HG02571 (cell line): ENCODE measurements around the gene EIF4G2.
"Not testable (repeated sequence)": the region's sequence is repeated elsewhere in the genome, so short reads cannot be mapped to it uniquely, and the experiment has no call there.

Experiments
- ATAC-seq: cut with Tn5 transposase; IDR thresholded peaks from one replicate; pipeline ENCODE4 v1.9.1; 2021; ENCODE audit warnings: mild to moderate bottlenecking, moderate library complexity; ENCODE audit not compliant: unreplicated experiment

The EIF4G2 gene

GRCh38 chr11:10808553-10809372 lies at the start of gene EIF4G2:
EIF4G2 (minus strand) TSS chr11:10808926.
- peak; percentile 92 for ATAC-seq

- peak; percentile 91 for ATAC-seq
These were observed 49.1 kb upstream of the EIF4G2 start, which contains the start of gene ZBED5 for GRCh38 chr11:10857709-10858438. ZBED5 (minus strand) TSS chr11:10858053; CDS start chr11:10854945, 3,108 bp downstream.

- ATAC-seq, result peak; percentile 13
These were observed 48.7 kb upstream of the EIF4G2 start for GRCh38 chr11:10857459-10857708.

GRCh38 chr11:10856689-10857458 lies 48.1 kb upstream of the EIF4G2 start:
- ATAC-seq, result peak; percentile 2

GRCh38 chr11:10855295-10855694 lies 46.6 kb upstream of the EIF4G2 start:
- ATAC-seq, result no peak

- no peak for ATAC-seq
These were observed 39.5 kb upstream of the EIF4G2 start for GRCh38 chr11:10847960-10848860.

DNA sequence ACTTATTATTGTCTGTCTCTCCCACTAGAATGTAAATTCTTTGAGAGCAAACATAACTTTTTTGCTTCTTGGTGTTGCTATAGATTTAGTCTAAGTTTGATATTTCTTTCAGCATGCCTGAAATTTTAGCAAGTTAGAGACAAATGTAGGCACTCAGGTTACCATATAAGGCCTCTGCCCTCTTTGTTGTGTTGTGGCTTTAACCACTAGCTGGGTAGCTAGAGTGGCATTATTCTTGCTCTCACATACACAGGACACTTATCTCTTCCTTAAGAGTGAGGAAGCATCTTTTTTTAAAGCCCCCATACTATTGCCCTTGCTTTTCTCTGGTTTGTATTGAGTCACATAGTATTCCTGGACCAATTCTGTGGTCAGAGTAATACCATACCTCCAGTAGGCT lies 37.9 kb upstream of the EIF4G2 start:
- no peak for ATAC-seq

DNA sequence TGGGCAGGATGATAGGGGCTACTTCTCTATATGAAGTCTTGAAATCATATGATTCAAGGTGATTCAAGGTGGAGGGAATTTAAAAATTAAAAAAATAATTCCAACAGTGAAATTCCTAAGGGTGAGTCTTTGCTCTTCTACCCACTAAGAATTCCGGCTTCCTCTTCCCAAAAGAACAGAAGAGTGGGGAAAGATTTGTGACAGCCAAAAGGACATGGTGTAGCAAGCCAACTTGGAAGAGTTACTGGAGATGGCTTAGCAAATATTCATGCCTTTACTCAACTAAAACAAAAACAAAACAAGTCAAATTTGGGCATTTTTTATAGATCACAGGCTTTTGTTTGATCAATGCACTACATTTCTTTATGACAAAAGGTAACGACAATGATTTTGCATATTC lies 36.9 kb upstream of the EIF4G2 start:
- no peak for ATAC-seq

- ATAC-seq, result no peak
These were observed 36.1 kb upstream of the EIF4G2 start for GRCh38 chr11:10844796-10845195.

GRCh38 chr11:10844356-10844755 lies 35.6 kb upstream of the EIF4G2 start:
- ATAC-seq, result no peak

DNA sequence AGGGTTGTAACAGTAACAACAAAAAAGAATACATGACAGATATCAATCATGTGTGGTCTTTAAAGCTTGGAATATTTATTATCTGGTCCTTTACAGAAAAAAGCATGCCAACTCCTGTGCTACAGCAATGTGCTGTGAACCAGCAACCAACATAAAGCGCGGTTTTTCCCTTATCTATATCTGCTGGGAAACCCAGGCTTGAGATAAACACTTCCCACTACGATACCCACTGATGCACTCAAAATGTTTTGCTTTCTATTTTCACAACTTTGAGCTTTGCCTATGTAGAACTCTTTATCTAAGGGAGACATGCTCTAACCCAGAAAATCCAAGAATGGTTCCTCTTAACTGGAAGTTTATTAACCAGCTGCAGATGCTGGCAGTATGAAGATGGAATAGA lies 30.2 kb upstream of the EIF4G2 start:
- no peak for ATAC-seq

DNA sequence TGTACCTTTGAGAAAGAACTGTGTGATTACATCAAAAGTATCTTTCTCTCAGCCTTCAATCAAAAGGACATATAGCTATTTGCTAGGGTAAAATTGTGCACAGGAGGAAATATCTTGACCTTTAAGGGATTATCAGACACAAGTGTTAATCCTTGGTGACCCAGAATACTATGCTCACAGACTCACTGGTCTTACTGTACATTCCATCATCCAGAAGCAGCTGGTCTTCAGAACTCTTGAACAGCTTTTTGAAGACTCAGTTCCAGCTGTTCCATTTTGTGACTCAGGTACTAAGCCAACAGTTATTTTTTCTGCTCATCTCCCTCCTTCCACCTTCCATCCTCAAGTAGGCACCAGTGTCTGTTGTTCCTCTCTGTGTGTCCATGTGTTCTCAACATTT lies 29.4 kb upstream of the EIF4G2 start:
- no peak for ATAC-seq

- ATAC-seq, result not testable (repeated sequence)
These were observed 28.2 kb upstream of the EIF4G2 start for GRCh38 chr11:10836884-10837283.

GRCh38 chr11:10829139-10829538 lies 20.4 kb upstream of the EIF4G2 start:
- ATAC-seq, result no peak

GRCh38 chr11:10828402-10828801 lies 19.7 kb upstream of the EIF4G2 start:
- ATAC-seq, result no peak

DNA sequence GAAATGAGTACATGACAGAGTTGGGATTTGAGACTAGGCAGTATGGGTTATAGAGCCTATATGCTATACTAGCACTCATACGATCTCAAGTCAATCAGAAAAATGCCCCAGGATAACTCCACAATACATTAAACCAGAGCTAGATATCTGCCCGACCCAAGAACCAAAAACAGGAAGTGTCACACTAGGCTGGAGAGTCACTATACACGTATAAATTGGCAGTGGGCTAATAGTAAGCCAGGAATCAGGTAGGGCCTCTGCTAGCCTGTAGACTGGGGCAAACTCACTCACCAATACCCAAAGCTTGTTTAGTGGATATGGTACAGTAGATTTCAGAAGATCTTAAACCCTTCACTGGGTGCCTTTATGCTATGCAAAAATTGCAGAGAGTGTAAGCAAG lies 16.2 kb upstream of the EIF4G2 start:
- ATAC-seq, result no peak

GRCh38 chr11:10823152-10823579 lies 14.4 kb upstream of the EIF4G2 start:
- no peak for ATAC-seq

DNA sequence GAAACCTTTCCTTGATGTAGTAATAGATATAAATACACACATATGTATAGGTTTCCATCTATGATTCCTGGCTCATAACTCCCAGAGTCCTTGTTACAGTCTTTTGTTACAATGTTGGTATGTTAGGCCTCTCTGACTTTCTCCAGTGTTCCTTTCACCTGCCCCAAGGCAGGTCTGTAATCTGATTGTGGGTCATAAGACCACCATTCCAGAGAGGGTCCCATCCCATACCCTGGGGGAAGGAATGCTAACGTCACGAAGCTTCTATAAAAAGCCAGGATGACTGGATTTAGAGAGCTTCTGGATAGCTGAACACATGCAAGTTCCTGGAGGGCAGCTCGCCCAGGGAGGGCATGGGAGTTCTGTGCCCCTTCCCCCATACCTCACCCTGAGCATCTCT lies 13.8 kb upstream of the EIF4G2 start:
- not testable (repeated sequence) for ATAC-seq

DNA sequence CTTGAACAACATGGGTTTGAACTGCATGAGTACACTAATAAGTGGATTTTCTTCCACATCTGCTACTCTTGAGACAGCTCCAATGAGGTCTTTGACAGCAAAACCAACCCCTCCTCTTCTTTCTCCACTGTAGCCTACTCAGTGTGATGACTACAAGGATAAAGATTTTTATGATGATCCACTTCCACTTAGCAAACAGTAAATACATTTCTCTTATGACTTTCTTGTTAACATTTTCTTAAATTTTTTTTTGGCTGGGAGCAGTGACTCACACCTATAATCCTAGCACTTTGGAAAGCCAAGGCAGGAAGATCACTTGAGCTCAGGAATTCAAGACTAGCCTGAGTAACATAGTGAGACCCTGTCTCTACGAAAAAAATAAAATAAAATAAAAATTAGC lies 9.9 kb upstream of the EIF4G2 start:
- no peak for ATAC-seq

DNA sequence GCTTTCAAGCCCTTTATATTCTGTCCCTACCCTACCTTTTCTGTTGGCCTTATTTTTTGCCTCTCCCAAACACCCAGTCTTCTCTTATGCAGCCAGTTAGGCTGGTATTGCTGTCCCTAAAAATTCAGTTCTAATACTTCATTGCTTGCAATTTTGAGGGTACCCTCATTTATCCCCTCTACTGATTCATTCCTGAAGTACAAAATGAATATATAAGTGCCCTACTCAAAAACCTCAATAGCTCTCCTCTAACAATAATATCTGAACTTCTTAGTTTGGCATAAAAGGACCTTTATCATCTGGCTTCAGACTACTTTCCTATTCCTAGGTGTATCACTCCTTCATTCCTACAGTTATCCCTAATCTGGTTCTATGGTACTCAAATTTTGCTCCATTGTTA lies 5.2 kb upstream of the EIF4G2 start:
- ATAC-seq, result no peak
